ENCODE results near the gene TRIP4.
A peak's percentile ranks its signal among the peaks of the same experiment; 100 is the strongest.
"Not testable (repeated sequence)": the region's sequence is repeated elsewhere in the genome, so short reads cannot be mapped to it uniquely, and the experiment has no call there.

Gene TRIP4

GRCh38 chr15:64466408-64467141 lies 78.9 kb downstream of the TRIP4 start:
- Mint-ChIP-seq H3K27me3 (no peaks in the 10 kb centered on the region), H3K27ac (peak overlapping the region; percentile 59), H3K36me3 (peaks cover 0 to 8% of the 10 kb centered on the region in 2 donors), H3K9me3 (no peaks in the 10 kb centered on the region), H3K4me1 (peaks cover 22 to 34% of the 10 kb centered on the region in 2 donors), H3K4me3 (no peak overlapping the region)
- ATAC-seq (replicated peaks) (no peak), DNase-seq (no peak)

DNA sequence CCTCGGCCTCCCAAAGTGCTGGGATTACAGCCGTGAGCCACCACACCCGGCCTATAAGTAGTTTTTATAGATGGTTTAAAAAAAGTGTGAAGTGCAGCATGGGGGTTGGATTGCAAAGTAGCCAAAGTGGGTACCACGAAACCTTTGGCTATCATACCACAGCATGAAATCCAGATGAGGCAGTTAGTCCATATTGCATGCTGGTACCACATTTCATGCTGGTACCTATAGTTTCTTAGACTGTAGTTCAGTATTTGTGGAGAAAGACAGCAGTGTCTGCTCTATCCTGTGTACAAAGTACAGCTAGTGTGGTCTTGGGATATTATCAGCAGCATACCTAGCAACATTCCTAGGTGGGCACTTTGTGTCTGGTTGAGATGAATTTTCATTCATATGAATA lies 84.5 kb downstream of the TRIP4 start:
- ATAC-seq (replicated peaks), result no peak
- H3K9me3 Mint-ChIP-seq, result no peaks in the 10 kb centered on the region
- peaks cover 9 to 16% of the 10 kb centered on the region in 2 donors for H3K4me1 Mint-ChIP-seq
- H3K27me3 Mint-ChIP-seq, result no peaks in the 10 kb centered on the region
- no peak for DNase-seq
- no peak overlapping the region for H3K27ac Mint-ChIP-seq
- peaks cover 6 to 18% of the 10 kb centered on the region in 2 donors for H3K36me3 Mint-ChIP-seq
- H3K4me3 Mint-ChIP-seq, result no peak overlapping the region

GRCh38 chr15:64474846-64475245 lies 87.2 kb downstream of the TRIP4 start:
- no peak overlapping the region for H3K27ac Mint-ChIP-seq

DNA sequence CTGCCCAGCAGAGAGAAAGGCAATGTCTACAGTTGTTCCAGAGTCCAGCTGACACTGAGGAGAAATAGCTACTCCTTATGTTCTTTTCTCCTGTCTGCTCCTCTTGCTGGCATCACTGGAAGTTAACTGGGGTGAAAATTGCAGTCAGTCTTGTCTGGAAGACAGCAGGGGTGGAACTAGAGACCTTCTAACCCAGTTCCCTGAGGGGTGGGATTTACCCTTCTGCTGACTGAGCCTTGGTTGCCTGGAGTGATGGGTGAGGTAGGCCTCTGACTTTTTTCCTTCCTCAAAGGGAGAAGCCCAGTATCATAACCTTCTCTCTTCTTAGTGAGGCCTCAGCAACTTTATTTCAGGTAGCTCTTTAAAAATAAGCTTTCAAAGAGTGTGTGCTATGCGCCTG lies 88.9 kb downstream of the TRIP4 start:
- ATAC-seq (replicated peaks) (peak; percentile 83 to 98), DNase-seq (peak; percentile 3)
- Mint-ChIP-seq H3K27me3 (no peaks in the 10 kb centered on the region), H3K4me3 (no peak overlapping the region), H3K4me1 (peaks cover 12 to 28% of the 10 kb centered on the region in 2 donors), H3K27ac (peak overlapping the region; percentile 65), H3K9me3 (no peaks in the 10 kb centered on the region), H3K36me3 (peaks cover 8 to 19% of the 10 kb centered on the region in 2 donors)

More at GRCh38 chr15:64474846-64475245, 87.2 kb downstream of the TRIP4 start:
- H3K27me3 Mint-ChIP-seq, result no peaks in the 10 kb centered on the region
- peaks cover 8 to 13% of the 10 kb centered on the region in 2 donors for H3K36me3 Mint-ChIP-seq
- H3K4me1 Mint-ChIP-seq, result peaks cover 9 to 21% of the 10 kb centered on the region in 2 donors
- no peak overlapping the region for H3K4me3 Mint-ChIP-seq
- DNase-seq (no peak), ATAC-seq (replicated peaks) (no peak)
- no peaks in the 10 kb centered on the region for H3K9me3 Mint-ChIP-seq

DNA sequence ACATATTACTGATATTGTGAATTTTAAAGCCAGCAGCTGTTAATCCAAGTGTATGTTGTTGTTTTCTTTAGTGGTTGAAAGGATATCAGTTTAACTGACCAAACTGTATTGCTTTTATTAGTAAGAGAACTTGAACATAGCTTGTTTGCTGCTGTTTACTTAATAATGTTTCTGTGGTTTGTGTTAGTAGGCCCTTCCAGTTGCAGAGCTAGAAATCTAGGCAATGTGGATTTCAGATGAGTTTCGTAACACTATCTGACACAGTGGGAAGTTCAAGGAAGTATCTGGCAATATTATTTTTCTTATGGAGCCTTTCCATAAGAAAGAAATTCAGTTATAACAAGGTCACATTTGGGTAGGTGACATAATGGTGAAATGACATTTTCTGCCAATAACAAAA lies 91.2 kb downstream of the TRIP4 start:
- Mint-ChIP-seq H3K4me1 (peaks cover 12 to 31% of the 10 kb centered on the region in 2 donors), H3K27me3 (no peaks in the 10 kb centered on the region), H3K9me3 (no peaks in the 10 kb centered on the region), H3K4me3 (no peak overlapping the region), H3K36me3 (peaks cover 8 to 18% of the 10 kb centered on the region in 2 donors), H3K27ac (no peak overlapping the region)
- ATAC-seq (replicated peaks), result no peak
- DNase-seq, result no peak

DNA sequence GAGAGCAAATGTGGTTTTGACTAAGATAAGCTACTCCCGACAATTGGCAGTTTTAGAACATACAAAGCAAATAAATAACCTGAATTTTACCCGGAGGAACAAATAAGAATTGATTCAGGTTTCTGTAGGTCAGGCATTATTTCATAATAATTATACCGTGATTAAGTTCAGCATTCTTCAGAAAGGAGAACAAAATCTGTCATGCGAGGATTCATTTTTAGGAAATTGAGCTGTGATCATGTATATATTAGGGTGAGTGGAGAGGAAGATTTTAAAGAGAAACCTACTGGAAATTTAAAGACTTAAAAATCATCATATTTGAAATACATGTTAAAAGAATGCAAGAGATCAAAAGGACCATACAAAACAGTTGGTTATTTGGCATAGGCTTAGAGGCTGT lies 93.3 kb downstream of the TRIP4 start:
- Mint-ChIP-seq H3K27me3 (no peaks in the 10 kb centered on the region), H3K9me3 (no peaks in the 10 kb centered on the region), H3K4me3 (no peak overlapping the region), H3K27ac (no peak overlapping the region), H3K36me3 (peaks cover 4 to 11% of the 10 kb centered on the region in 2 donors), H3K4me1 (peaks cover 11 to 31% of the 10 kb centered on the region in 2 donors)
- ATAC-seq (replicated peaks) (no peak), DNase-seq (no peak)

GRCh38 chr15:64483749-64484148 lies 96.1 kb downstream of the TRIP4 start:
- peaks cover 3 to 13% of the 10 kb centered on the region in 2 donors for H3K4me1 Mint-ChIP-seq
- peaks cover 2 to 21% of the 10 kb centered on the region in 2 donors for H3K36me3 Mint-ChIP-seq

DNA sequence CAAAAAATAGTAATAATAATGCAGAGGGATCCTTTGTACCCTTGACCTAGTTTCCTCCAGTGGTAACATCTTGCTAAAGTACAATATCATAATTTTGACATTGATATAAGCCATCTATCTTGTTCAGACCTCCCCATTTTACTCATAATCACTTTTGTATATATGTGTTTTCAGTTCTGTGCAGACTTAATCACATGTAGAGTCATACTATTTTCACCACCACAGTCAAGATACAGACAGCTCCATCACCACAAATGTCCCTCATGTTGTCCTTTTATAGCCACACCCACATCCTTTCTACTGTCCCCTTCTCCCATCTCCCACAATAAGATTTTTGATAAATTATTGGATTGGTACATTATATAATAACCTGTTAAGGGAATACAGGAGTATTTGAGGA lies 98.2 kb downstream of the TRIP4 start:
- Mint-ChIP-seq H3K27ac (no peak overlapping the region), H3K36me3 (peaks cover 2 to 22% of the 10 kb centered on the region in 2 donors), H3K9me3 (no peaks in the 10 kb centered on the region), H3K27me3 (no peaks in the 10 kb centered on the region), H3K4me3 (no peak overlapping the region), H3K4me1 (peaks cover 0 to 10% of the 10 kb centered on the region in 2 donors)
- ATAC-seq (replicated peaks) (no peak), DNase-seq (no peak)

More at GRCh38 chr15:64483749-64484148, 96.1 kb downstream of the TRIP4 start:
- Mint-ChIP-seq H3K27ac (no peak overlapping the region), H3K27me3 (no peaks in the 10 kb centered on the region), H3K4me3 (no peak overlapping the region), H3K9me3 (no peaks in the 10 kb centered on the region)
- no peak for DNase-seq
- ATAC-seq (replicated peaks), result no peak

- H3K9me3 Mint-ChIP-seq, result no peaks in the 10 kb centered on the region
- peaks cover 3 to 14% of the 10 kb centered on the region in 2 donors for H3K36me3 Mint-ChIP-seq
- H3K4me3 Mint-ChIP-seq, result no peak overlapping the region
- no peaks in the 10 kb centered on the region for H3K27me3 Mint-ChIP-seq
- DNase-seq (no peak), ATAC-seq (replicated peaks) (no peak)
- H3K27ac Mint-ChIP-seq, result no peak overlapping the region
- peaks cover 0 to 5% of the 10 kb centered on the region in 2 donors for H3K4me1 Mint-ChIP-seq
These were observed 103.1 kb downstream of the TRIP4 start for GRCh38 chr15:64490598-64491259.

GRCh38 chr15:64493641-64494040 lies 106.0 kb downstream of the TRIP4 start:
- DNase-seq (no peak), ATAC-seq (replicated peaks) (no peak)
- Mint-ChIP-seq H3K4me3 (no peak overlapping the region), H3K36me3 (peaks cover 14 to 17% of the 10 kb centered on the region in 2 donors), H3K4me1 (peaks cover 5 to 10% of the 10 kb centered on the region in 2 donors), H3K27ac (no peak overlapping the region), H3K9me3 (no peaks in the 10 kb centered on the region), H3K27me3 (no peaks in the 10 kb centered on the region)

GRCh38 chr15:64495968-64496367 lies 108.3 kb downstream of the TRIP4 start:
- H3K27ac Mint-ChIP-seq; H3K4me3 Mint-ChIP-seq; DNase-seq; H3K27me3 Mint-ChIP-seq; ATAC-seq (replicated peaks); H3K9me3 Mint-ChIP-seq: not testable (repeated sequence)
- Mint-ChIP-seq H3K36me3 (peaks cover 32 to 35% of the 10 kb centered on the region in 2 donors), H3K4me1 (peaks cover 14 to 27% of the 10 kb centered on the region in 2 donors)

DNA sequence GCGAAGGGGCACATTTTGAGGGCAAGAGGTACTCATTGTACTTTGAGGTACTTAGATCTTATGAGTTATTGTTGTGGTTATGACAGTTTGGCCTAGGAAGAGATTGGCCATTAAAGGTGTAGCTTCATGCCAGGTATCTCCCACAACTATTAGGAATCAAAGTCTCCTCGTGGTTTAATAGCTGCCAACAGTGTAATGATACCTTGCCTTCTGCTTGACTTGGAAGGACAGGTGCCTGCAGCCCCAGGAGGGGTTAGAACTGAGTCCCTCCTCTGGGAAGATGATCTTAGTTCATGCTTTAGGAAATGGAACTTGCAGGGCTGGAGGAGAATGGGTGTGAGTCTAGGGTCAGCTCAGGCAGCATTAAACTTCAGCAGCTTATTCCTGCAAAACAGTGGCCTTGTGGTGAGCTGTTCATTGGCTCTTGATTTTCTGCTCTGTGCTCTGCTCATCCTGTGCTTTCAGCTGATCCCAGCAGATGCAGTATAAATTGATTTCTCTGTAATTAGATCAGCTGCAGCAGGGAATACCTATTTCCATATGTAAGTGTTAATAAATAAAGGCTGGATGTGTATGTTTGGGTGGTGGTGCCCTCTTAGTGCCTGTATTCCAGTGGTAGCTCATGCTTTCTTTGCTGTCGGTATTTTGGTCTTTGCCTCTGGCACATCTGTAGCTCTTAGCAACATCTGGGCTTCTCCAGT lies 113.2 kb downstream of the TRIP4 start:
- Mint-ChIP-seq H3K27ac (peak overlapping the region; percentile 62), H3K9me3 (no peaks in the 10 kb centered on the region), H3K36me3 (peaks cover 38 to 46% of the 10 kb centered on the region in 2 donors), H3K4me3 (no peak overlapping the region), H3K4me1 (peaks cover 25 to 62% of the 10 kb centered on the region in 2 donors), H3K27me3 (no peaks in the 10 kb centered on the region)
- DNase-seq (no peak), ATAC-seq (replicated peaks) (no peak)

DNA sequence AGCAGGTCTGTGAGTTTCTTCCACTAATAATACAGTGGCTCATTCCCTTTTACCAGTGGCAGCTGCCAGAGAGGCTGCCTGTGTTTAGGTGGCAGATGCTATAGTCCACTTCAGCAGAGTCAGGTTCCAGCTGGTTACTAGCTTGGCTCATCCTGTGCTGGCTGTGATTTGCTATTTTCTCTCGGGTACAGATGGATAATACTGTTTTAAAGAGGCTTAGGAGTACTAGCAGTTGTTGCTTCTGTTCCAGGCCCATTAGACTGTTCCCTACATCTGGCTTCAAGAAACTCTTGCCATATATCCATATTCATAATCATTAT lies 113.7 kb downstream of the TRIP4 start:
- Mint-ChIP-seq H3K36me3 (peaks cover 34 to 42% of the 10 kb centered on the region in 2 donors), H3K4me3 (no peak overlapping the region), H3K9me3 (no peaks in the 10 kb centered on the region), H3K27me3 (no peaks in the 10 kb centered on the region), H3K4me1 (peaks cover 25 to 62% of the 10 kb centered on the region in 2 donors), H3K27ac (no peak overlapping the region)
- no peak for ATAC-seq (replicated peaks)
- no peak for DNase-seq

- no peaks in the 10 kb centered on the region for H3K27me3 Mint-ChIP-seq
- H3K27ac Mint-ChIP-seq, result no peak overlapping the region
- H3K4me3 Mint-ChIP-seq, result no peak overlapping the region
- H3K9me3 Mint-ChIP-seq, result no peaks in the 10 kb centered on the region
- peaks cover 33 to 42% of the 10 kb centered on the region in 2 donors for H3K36me3 Mint-ChIP-seq
- ATAC-seq (replicated peaks), result no peak
- no peak for DNase-seq
- peaks cover 30 to 63% of the 10 kb centered on the region in 2 donors for H3K4me1 Mint-ChIP-seq
These were observed 114.5 kb downstream of the TRIP4 start for GRCh38 chr15:64502151-64502550.

All from stimulated activated naive B cell treated with anti-CD40 and anti-IgM and Interleukin-4, amounts not matched to agents 10 μg/mL and 1 μg/mL and 100 μg/mL, for 72 hours (primary cell).